HL-60 (cell line): ENCODE data around the gene LIMK1.

ENCODE experiments used
- DNase-seq, 2 experiments: peaks; one replicate each; pipeline ENCODE4 v3.0.0-alpha.2; 2010 to 2020; ENCODE audit warnings: low read depth in 1 of 2, low spot score in 1 of 2
- H3K27ac ChIP-seq: fragments of 250-450 bp; sonication (Bioruptor Pico); replicated peaks from 2 replicates; pipeline ENCODE4 v1.5.1; 2020; ENCODE audit warnings: mild to moderate bottlenecking, moderate library complexity
- H3K27me3 ChIP-seq: fragments of 250-450 bp; sonication (Bioruptor Pico); 2 replicates; pipeline ENCODE4 v1.5.1; 2021; ENCODE audit warnings: mild to moderate bottlenecking, moderate library complexity; ENCODE audit not compliant: insufficient read depth, poor library complexity, severe bottlenecking
- H3K4me3 ChIP-seq: replicated peaks from 2 replicates; pipeline ENCODE4 v1.5.1; 2011; ENCODE audit warnings: mild to moderate bottlenecking, control low read depth, low read length; ENCODE audit not compliant: insufficient read depth
- CTCF ChIP-seq: IDR thresholded peaks from one replicate; pipeline ENCODE4 v1.5.1; 2011; ENCODE audit warnings: low read length, control low read depth, inconsistent platforms; ENCODE audit not compliant: insufficient read depth
- GABPA ChIP-seq: IDR thresholded peaks from 2 replicates; pipeline ENCODE4 v1.6.1; 2012; ENCODE audit warnings: low read depth
- POLR2AphosphoS5 ChIP-seq: IDR thresholded peaks from 2 replicates; pipeline ENCODE4 v1.6.1; 2012; ENCODE audit warnings: low read depth
- REST ChIP-seq: IDR thresholded peaks from 2 replicates; pipeline ENCODE4 v1.6.1; 2012; ENCODE audit warnings: low read depth; ENCODE audit not compliant: insufficient replicate concordance
- SPI1 ChIP-seq: IDR thresholded peaks from 2 replicates; pipeline ENCODE4 v1.6.1; 2012; ENCODE audit warnings: low read depth, mild to moderate bottlenecking, borderline replicate concordance

Gene LIMK1

GRCh38 chr7:74115326-74115725 lies 31.7 kb downstream of the LIMK1 start:
- TF ChIP-seq SPI1 (no peak), GABPA (no peak), POLR2AphosphoS5 (no peak), REST (no peak), CTCF (no peak)
- no peaks in the 10 kb centered on the region for H3K27me3 ChIP-seq
- DNase-seq, result no peak
- H3K27ac ChIP-seq, result no peak overlapping the region
- H3K4me3 ChIP-seq, result no peak overlapping the region

- no peak for DNase-seq
- Histone ChIP-seq H3K4me3 (no peak overlapping the region), H3K27ac (no peak overlapping the region), H3K27me3 (no peaks in the 10 kb centered on the region)
- TF ChIP-seq GABPA (no peak), REST (no peak), SPI1 (no peak), CTCF (no peak), POLR2AphosphoS5 (no peak)
Observed at GRCh38 chr7:74116356-74116755, 32.8 kb downstream of the LIMK1 start.

- Histone ChIP-seq H3K27me3 (no peaks in the 10 kb centered on the region), H3K4me3 (no peak overlapping the region), H3K27ac (no peak overlapping the region)
- TF ChIP-seq REST (no peak), SPI1 (no peak), GABPA (no peak), POLR2AphosphoS5 (no peak), CTCF (no peak)
- no peak for DNase-seq
Observed at GRCh38 chr7:74119831-74120230, 36.2 kb downstream of the LIMK1 start.
